Thyroid gland (tissue), 4 donors: ENCODE measurements around the gene RPL28.

ENCODE experiments used
- POLR2A ChIP-seq, 2 donors: fragments of 450-650 bp; IDR thresholded peaks; one replicate each; pipeline ENCODE4 v1.6.1; 2017; ENCODE audit warnings: antibody characterized with exemption in 2 of 2, mild to moderate bottlenecking in 2 of 2, moderate library complexity in 1 of 2
- TF ChIP-seq, protein P1 (sequence below), 6 experiments: fragments of 200-600 bp in 3 of 6; fragments of 450-650 bp in 3 of 6; sonication (generic) in 3 of 6; IDR thresholded peaks; one replicate each; pipeline ENCODE4 v1.5.1; 2016 to 2019; ENCODE audit warnings: antibody characterized with exemption in 6 of 6, mild to moderate bottlenecking in 2 of 6, inconsistent platforms in 1 of 6, moderate library complexity in 1 of 6

DNA sequence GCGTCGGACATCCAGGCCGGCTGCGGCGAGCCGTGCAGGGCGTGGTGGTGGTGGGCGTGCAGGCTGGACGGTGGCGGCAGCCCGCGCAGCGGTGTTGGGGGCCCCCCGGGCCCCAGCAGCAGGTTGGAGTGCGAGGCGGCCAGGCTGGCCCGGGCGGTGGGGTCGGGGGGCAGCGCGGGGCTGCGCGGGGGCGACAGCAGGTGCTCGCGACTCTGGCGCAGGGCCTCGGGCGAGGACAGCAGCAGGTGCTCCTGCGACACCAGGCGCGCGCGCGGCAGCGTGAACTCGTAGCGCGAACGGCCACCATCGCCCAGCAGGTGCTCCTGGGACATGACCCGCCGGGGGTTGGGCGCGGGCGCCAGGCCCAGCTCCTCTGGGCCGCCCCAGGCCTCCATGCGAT, 47.6 kb downstream of the RPL28 start:
- TF ChIP-seq POLR2A (IDR thresholded peaks at IDR 0.05), result no peak
- TF ChIP-seq, protein P1, sequence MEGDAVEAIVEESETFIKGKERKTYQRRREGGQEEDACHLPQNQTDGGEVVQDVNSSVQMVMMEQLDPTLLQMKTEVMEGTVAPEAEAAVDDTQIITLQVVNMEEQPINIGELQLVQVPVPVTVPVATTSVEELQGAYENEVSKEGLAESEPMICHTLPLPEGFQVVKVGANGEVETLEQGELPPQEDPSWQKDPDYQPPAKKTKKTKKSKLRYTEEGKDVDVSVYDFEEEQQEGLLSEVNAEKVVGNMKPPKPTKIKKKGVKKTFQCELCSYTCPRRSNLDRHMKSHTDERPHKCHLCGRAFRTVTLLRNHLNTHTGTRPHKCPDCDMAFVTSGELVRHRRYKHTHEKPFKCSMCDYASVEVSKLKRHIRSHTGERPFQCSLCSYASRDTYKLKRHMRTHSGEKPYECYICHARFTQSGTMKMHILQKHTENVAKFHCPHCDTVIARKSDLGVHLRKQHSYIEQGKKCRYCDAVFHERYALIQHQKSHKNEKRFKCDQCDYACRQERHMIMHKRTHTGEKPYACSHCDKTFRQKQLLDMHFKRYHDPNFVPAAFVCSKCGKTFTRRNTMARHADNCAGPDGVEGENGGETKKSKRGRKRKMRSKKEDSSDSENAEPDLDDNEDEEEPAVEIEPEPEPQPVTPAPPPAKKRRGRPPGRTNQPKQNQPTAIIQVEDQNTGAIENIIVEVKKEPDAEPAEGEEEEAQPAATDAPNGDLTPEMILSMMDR (IDR thresholded peaks at IDR 0.05), result no peak
